Endothelial cell of umbilical vein (primary cell): ENCODE measurements around the gene MPP3.

ENCODE experiments used
- CTCF ChIP-seq, 2 donors: IDR thresholded peaks; 1 replicate in 1 of 2; 2 replicates in 1 of 2; pipeline ENCODE4 v1.5.1; 2011; ENCODE audit warnings: low read length in 2 of 2, mild to moderate bottlenecking in 2 of 2, moderate library complexity in 2 of 2, control low read depth in 1 of 2, inconsistent platforms in 1 of 2, low read depth in 1 of 2; ENCODE audit not compliant: insufficient read depth in 1 of 2; ENCODE audit errors: extremely low read depth in 1 of 2
- EZH2 ChIP-seq: IDR thresholded peaks from 2 replicates; pipeline ENCODE4 v1.6.1; 2012; ENCODE audit warnings: borderline replicate concordance, low read depth, mild to moderate bottlenecking, moderate library complexity, low read length, inconsistent platforms; ENCODE audit not compliant: severe bottlenecking
- FOS ChIP-seq: IDR thresholded peaks from 2 replicates; pipeline ENCODE4 v1.6.1; 2011; ENCODE audit warnings: mild to moderate bottlenecking, low read length, moderate library complexity, borderline replicate concordance; ENCODE audit not compliant: insufficient read depth
- JUN ChIP-seq: IDR thresholded peaks from 2 replicates; pipeline ENCODE4 v1.6.1; 2011; ENCODE audit warnings: borderline replicate concordance, low read depth; ENCODE audit not compliant: insufficient read length, insufficient read depth
- POLR2A ChIP-seq: IDR thresholded peaks from 2 replicates; pipeline ENCODE4 v1.6.1; 2012; ENCODE audit warnings: low read depth, mild to moderate bottlenecking, control low read depth, low read length
- POLR2AphosphoS5 ChIP-seq: IDR thresholded peaks from 2 replicates; pipeline ENCODE4 v1.6.1; 2012; ENCODE audit warnings: low read depth, mild to moderate bottlenecking, control low read depth, low read length, moderate library complexity; ENCODE audit not compliant: insufficient read depth

GRCh38 chr17:43875476-43876147 is 42.7 kb upstream of the MPP3 start:
- no peak for TF ChIP-seq EZH2
- TF ChIP-seq CTCF (IDR thresholded peaks at IDR 0.05; ENCODE audit: extremely low read depth in 1 of 2, insufficient read depth in 1 of 2, low read depth in 1 of 2, low read length in 2 of 2): no peak
- no peak for TF ChIP-seq JUN
- TF ChIP-seq POLR2AphosphoS5: no peak
- TF ChIP-seq FOS: no peak
- no peak for TF ChIP-seq POLR2A
